WTC11 (cell line): ENCODE measurements around the gene KLLN.

Experiments used
- ETV6 ChIP-seq: sonication (generic); formaldehyde crosslinking; IDR thresholded peaks from 2 replicates; pipeline ENCODE4 v1.8.1; 2022; ENCODE audit warnings: mild to moderate bottlenecking, missing genetic modification reagents
- IRF2 ChIP-seq: sonication (generic); formaldehyde crosslinking; IDR thresholded peaks from 2 replicates; pipeline ENCODE4 v1.8.0; 2022; ENCODE audit warnings: low read depth, missing genetic modification reagents, borderline replicate concordance
- OVOL2 ChIP-seq: fragments of 250-450 bp; sonication (Bioruptor Pico); IDR thresholded peaks from 2 replicates; pipeline ENCODE4 v1.9.0; 2021; ENCODE audit warnings: mild to moderate bottlenecking, borderline replicate concordance
- TF ChIP-seq, protein P1 (sequence below): fragments of 200-600 bp; IDR thresholded peaks from 2 replicates; pipeline ENCODE4 v1.8.0; 2022; ENCODE audit warnings: antibody characterized with exemption
- TF ChIP-seq, protein P2 (sequence below): sonication (generic); formaldehyde crosslinking; IDR thresholded peaks from 2 replicates; pipeline ENCODE4 v1.8.0; 2022; ENCODE audit warnings: missing genetic modification reagents
- TF ChIP-seq, protein P3 (sequence below): sonication (generic); formaldehyde crosslinking; IDR thresholded peaks from 2 replicates; pipeline ENCODE4 v1.8.1; 2023; ENCODE audit warnings: mild to moderate bottlenecking, moderate library complexity, missing genetic modification reagents

GRCh38 chr10:87826653-87827052, 36.7 kb downstream of the KLLN start:
- TF ChIP-seq, protein P1, sequence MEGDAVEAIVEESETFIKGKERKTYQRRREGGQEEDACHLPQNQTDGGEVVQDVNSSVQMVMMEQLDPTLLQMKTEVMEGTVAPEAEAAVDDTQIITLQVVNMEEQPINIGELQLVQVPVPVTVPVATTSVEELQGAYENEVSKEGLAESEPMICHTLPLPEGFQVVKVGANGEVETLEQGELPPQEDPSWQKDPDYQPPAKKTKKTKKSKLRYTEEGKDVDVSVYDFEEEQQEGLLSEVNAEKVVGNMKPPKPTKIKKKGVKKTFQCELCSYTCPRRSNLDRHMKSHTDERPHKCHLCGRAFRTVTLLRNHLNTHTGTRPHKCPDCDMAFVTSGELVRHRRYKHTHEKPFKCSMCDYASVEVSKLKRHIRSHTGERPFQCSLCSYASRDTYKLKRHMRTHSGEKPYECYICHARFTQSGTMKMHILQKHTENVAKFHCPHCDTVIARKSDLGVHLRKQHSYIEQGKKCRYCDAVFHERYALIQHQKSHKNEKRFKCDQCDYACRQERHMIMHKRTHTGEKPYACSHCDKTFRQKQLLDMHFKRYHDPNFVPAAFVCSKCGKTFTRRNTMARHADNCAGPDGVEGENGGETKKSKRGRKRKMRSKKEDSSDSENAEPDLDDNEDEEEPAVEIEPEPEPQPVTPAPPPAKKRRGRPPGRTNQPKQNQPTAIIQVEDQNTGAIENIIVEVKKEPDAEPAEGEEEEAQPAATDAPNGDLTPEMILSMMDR = no peak
- TF ChIP-seq ETV6 (no peak), IRF2 (CRISPR knock-in tag) (no peak), OVOL2 (CRISPR knock-in tag) (no peak)
- TF ChIP-seq, protein P2, sequence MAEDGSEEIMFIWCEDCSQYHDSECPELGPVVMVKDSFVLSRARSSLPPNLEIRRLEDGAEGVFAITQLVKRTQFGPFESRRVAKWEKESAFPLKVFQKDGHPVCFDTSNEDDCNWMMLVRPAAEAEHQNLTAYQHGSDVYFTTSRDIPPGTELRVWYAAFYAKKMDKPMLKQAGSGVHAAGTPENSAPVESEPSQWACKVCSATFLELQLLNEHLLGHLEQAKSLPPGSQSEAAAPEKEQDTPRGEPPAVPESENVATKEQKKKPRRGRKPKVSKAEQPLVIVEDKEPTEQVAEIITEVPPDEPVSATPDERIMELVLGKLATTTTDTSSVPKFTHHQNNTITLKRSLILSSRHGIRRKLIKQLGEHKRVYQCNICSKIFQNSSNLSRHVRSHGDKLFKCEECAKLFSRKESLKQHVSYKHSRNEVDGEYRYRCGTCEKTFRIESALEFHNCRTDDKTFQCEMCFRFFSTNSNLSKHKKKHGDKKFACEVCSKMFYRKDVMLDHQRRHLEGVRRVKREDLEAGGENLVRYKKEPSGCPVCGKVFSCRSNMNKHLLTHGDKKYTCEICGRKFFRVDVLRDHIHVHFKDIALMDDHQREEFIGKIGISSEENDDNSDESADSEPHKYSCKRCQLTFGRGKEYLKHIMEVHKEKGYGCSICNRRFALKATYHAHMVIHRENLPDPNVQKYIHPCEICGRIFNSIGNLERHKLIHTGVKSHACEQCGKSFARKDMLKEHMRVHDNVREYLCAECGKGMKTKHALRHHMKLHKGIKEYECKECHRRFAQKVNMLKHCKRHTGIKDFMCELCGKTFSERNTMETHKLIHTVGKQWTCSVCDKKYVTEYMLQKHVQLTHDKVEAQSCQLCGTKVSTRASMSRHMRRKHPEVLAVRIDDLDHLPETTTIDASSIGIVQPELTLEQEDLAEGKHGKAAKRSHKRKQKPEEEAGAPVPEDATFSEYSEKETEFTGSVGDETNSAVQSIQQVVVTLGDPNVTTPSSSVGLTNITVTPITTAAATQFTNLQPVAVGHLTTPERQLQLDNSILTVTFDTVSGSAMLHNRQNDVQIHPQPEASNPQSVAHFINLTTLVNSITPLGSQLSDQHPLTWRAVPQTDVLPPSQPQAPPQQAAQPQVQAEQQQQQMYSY (CRISPR knock-in tag) = no peak
- TF ChIP-seq, protein P3, sequence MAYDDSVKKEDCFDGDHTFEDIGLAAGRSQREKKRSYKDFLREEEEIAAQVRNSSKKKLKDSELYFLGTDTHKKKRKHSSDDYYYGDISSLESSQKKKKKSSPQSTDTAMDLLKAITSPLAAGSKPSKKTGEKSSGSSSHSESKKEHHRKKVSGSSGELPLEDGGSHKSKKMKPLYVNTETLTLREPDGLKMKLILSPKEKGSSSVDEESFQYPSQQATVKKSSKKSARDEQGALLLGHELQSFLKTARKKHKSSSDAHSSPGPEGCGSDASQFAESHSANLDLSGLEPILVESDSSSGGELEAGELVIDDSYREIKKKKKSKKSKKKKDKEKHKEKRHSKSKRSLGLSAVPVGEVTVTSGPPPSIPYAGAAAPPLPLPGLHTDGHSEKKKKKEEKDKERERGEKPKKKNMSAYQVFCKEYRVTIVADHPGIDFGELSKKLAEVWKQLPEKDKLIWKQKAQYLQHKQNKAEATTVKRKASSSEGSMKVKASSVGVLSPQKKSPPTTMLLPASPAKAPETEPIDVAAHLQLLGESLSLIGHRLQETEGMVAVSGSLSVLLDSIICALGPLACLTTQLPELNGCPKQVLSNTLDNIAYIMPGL (CRISPR knock-in tag) = no peak
